Skeletal muscle cell (primary cell): ENCODE results near the gene NEK9.
"Not testable (repeated sequence)": the region's sequence is repeated elsewhere in the genome, so short reads cannot be mapped to it uniquely, and the experiment has no call there.

Experiments used
- DNase-seq: peaks from one replicate; pipeline ENCODE4 v3.0.0-alpha.2; 2010; ENCODE audit warnings: low read depth
- H3K4me3 ChIP-seq: 2 replicates; pipeline ENCODE4 v1.5.1; 2011; ENCODE audit warnings: low read depth, mild to moderate bottlenecking, control low read depth, low read length, moderate library complexity

The NEK9 gene

GRCh38 chr14:75077794-75078193 is 49.1 kb downstream of the NEK9 start:
- no peak for DNase-seq
- H3K4me3 ChIP-seq: no peak overlapping the region

GRCh38 chr14:75070383-75070782 is 56.5 kb downstream of the NEK9 start:
- no peak overlapping the region for H3K4me3 ChIP-seq
- DNase-seq: no peak

- DNase-seq: no peak
- H3K4me3 ChIP-seq: peak overlapping the region; percentile 59
Measured at GRCh38 chr14:75069811-75070145, 57.1 kb downstream of the NEK9 start.

GRCh38 chr14:75069121-75069810 is 57.6 kb downstream of the NEK9 start, which contains the start of gene ZC2HC1C:
Gene ZC2HC1C (plus strand): TSS chr14:75069641. CDS start chr14:75070574, 933 bp downstream.
- no peak for DNase-seq
- H3K4me3 ChIP-seq: peak within 1 kb of the TSS; percentile 59

- DNase-seq: no peak
Measured at GRCh38 chr14:75068294-75069120, 58.3 kb downstream of the NEK9 start.

GRCh38 chr14:75067765-75068164 is 59.1 kb downstream of the NEK9 start:
- DNase-seq, H3K4me3 ChIP-seq: not testable (repeated sequence)

More at GRCh38 chr14:75068294-75069120, 58.3 kb downstream of the NEK9 start:
- H3K4me3 ChIP-seq: peak overlapping the region; percentile 59

GRCh38 chr14:75067212-75067611 is 59.6 kb downstream of the NEK9 start:
- no peak overlapping the region for H3K4me3 ChIP-seq

GRCh38 chr14:75066691-75067090 is 60.2 kb downstream of the NEK9 start:
- no peak overlapping the region for H3K4me3 ChIP-seq
- no peak for DNase-seq

More at GRCh38 chr14:75067212-75067611, 59.6 kb downstream of the NEK9 start:
- DNase-seq: no peak

- peak overlapping the region; percentile 63 for H3K4me3 ChIP-seq
- no peak for DNase-seq
Measured at GRCh38 chr14:75064205-75064567, 62.7 kb downstream of the NEK9 start.

GRCh38 chr14:75063491-75064204 is 63.2 kb downstream of the NEK9 start, which contains the start of gene ACYP1:
Gene ACYP1 (minus strand): TSS chr14:75064024. CDS start chr14:75063553, 471 bp downstream.
- H3K4me3 ChIP-seq: peak within 1 kb of the TSS; percentile 63
- peak; percentile 48 for DNase-seq

GRCh38 chr14:75063013-75063412 is 63.8 kb downstream of the NEK9 start:
- peak overlapping the region; percentile 63 for H3K4me3 ChIP-seq
- DNase-seq: no peak

- no peak overlapping the region for H3K4me3 ChIP-seq
Measured at GRCh38 chr14:75060420-75060819, 66.4 kb downstream of the NEK9 start.

GRCh38 chr14:75059642-75060041 is 67.2 kb downstream of the NEK9 start:
- DNase-seq: no peak
- no peak overlapping the region for H3K4me3 ChIP-seq

More at GRCh38 chr14:75060420-75060819, 66.4 kb downstream of the NEK9 start:
- DNase-seq: no peak

GRCh38 chr14:75054421-75054820 is 72.4 kb downstream of the NEK9 start:
- no peak overlapping the region for H3K4me3 ChIP-seq
- DNase-seq: no peak

- H3K4me3 ChIP-seq: no peak overlapping the region
- DNase-seq: no peak
Measured at GRCh38 chr14:75053396-75054291, 73.2 kb downstream of the NEK9 start.

GRCh38 chr14:75051556-75051899 is 75.3 kb downstream of the NEK9 start:
- DNase-seq: no peak
- H3K4me3 ChIP-seq: peak overlapping the region; percentile 70

GRCh38 chr14:75050852-75051555 is 75.8 kb downstream of the NEK9 start, which contains the start of gene MLH3:
Gene MLH3 (minus strand): TSS chr14:75051467. CDS start chr14:75049655, 1,812 bp downstream.
- DNase-seq: no peak
- H3K4me3 ChIP-seq: peak within 1 kb of the TSS; percentile 70

GRCh38 chr14:75049731-75050201 is 77.1 kb downstream of the NEK9 start:
- H3K4me3 ChIP-seq: no peak overlapping the region
- no peak for DNase-seq
